Nephron progenitor cell (in vitro differentiated cells): ENCODE data around the gene DSTYK.

Experiments used
- DNase-seq: peaks from one replicate; pipeline ENCODE4 v3.0.0; 2021
- H3K27ac Mint-ChIP-seq: 2 replicates; pipeline ENCODE4 v1.8.0; 2021; ENCODE audit warnings: mild to moderate bottlenecking, moderate library complexity, mixed read lengths
- H3K27me3 Mint-ChIP-seq: 2 replicates; pipeline ENCODE4 v1.8.0; 2021; ENCODE audit warnings: mild to moderate bottlenecking, low read depth, mixed read lengths; ENCODE audit not compliant: poor library complexity
- H3K36me3 Mint-ChIP-seq: 2 replicates; pipeline ENCODE4 v1.8.0; 2021; ENCODE audit warnings: low read depth, mixed read lengths
- H3K4me1 Mint-ChIP-seq: 2 replicates; pipeline ENCODE4 v1.8.0; 2021; ENCODE audit warnings: mixed read lengths
- H3K4me3 Mint-ChIP-seq: 2 replicates; pipeline ENCODE4 v1.8.0; 2021; ENCODE audit warnings: mild to moderate bottlenecking, moderate library complexity, mixed read lengths
- H3K9me3 Mint-ChIP-seq: 2 replicates; pipeline ENCODE4 v1.8.0; 2021; ENCODE audit warnings: mild to moderate bottlenecking, moderate library complexity, mixed read lengths
- TF ChIP-seq, protein P1 (sequence below): fragments of 200-600 bp; sonication (generic); IDR thresholded peaks from 2 replicates; pipeline ENCODE4 v1.5.0; 2021; ENCODE audit warnings: antibody characterized with exemption

Gene DSTYK

DNA sequence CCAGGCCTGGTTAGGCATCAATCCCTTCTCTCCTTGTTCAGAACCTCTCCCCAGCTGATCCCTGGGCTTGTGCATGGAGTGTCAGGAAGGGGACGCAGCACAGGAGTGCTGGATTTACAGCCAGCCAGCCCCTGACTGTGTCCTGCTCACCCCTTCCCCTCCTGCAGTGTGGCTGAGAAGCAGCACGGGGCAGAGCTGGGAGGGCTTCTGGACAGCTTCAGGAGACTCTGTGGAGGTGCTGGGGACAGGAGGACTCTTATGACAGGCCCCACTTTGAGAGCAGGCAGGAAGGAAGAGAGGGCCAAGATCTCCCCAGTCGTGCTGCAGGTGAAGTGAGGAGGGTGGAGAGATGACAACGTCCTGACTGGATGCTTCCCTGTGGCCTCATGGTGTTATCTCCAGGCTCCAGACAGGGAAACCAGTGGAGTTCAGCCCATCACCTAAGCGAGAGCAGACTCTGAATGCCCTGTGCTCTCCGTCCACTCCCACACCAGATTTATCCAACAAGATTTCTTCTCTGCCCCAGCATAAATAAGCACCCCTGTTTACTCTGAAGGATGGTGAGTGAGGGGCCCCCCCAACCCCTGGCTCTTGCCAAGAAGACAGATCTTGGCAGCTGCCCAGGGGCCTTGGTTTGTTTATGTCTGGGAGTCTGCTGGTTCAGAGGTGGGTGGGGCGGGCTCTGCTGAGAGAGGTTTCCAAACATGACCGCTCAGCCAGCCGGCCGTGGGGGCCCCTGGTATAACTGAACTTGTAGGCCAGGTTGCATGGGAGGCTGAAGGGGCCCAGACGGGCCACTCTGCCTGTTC, 37.5 kb upstream of the DSTYK start:
- Mint-ChIP-seq H3K4me3 (no peak overlapping the region), H3K27ac (peak overlapping the region; percentile 50), H3K9me3 (no peaks in the 10 kb centered on the region), H3K4me1 (peaks cover 62% of the 10 kb centered on the region), H3K36me3 (no peaks in the 10 kb centered on the region), H3K27me3 (no peaks in the 10 kb centered on the region)
- DNase-seq: no peak
- TF ChIP-seq, protein P1, sequence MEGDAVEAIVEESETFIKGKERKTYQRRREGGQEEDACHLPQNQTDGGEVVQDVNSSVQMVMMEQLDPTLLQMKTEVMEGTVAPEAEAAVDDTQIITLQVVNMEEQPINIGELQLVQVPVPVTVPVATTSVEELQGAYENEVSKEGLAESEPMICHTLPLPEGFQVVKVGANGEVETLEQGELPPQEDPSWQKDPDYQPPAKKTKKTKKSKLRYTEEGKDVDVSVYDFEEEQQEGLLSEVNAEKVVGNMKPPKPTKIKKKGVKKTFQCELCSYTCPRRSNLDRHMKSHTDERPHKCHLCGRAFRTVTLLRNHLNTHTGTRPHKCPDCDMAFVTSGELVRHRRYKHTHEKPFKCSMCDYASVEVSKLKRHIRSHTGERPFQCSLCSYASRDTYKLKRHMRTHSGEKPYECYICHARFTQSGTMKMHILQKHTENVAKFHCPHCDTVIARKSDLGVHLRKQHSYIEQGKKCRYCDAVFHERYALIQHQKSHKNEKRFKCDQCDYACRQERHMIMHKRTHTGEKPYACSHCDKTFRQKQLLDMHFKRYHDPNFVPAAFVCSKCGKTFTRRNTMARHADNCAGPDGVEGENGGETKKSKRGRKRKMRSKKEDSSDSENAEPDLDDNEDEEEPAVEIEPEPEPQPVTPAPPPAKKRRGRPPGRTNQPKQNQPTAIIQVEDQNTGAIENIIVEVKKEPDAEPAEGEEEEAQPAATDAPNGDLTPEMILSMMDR: no peak

DNA sequence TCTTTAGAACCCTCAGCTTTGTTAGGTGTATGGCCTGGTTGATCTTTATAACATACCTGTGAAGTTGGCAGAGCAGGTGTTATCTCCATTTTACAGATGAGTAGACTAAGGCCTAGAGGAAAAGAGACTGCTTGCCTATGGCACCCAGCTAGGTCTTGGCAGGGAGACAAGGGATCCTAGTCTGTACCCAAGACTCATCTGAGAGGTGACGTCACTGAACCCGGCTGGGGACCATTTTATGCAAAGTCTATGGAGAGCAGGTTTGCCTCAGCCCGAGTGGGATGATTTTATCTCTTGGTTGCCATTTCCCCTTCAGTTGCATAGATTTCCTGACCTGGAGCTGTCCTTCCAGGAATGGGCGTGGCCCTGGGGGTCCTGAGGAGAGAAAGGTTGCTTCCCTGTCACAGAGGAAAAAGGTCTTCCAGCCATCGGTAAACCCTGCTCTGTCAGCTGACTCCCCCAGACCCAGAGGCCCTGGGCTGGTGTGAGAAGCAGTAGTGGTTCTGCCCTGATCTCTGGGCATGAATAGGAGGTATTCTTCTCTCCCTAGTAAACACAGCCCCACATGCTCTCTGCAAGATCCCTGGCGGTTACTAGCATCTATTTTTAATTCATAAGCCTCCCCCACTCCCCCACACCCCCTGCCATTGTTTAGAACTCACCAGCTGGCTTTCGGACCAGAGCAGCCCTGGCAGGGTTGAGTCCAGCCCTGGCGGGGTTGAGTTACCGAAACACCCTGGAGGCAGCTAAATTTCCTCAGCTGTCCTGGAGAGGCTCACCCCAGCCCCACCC, 35.8 kb upstream of the DSTYK start:
- Mint-ChIP-seq H3K27ac (no peak overlapping the region), H3K9me3 (no peaks in the 10 kb centered on the region), H3K4me1 (peaks cover 56% of the 10 kb centered on the region), H3K4me3 (no peak overlapping the region), H3K27me3 (no peaks in the 10 kb centered on the region), H3K36me3 (no peaks in the 10 kb centered on the region)
- DNase-seq: no peak
- TF ChIP-seq, protein P1: no peak

GRCh38 chr1:205246351-205247119, 35.0 kb upstream of the DSTYK start:
- no peak overlapping the region for H3K4me3 Mint-ChIP-seq
- TF ChIP-seq, protein P1: no peak
- H3K4me1 Mint-ChIP-seq: peaks cover 56% of the 10 kb centered on the region

GRCh38 chr1:205245096-205245495, 33.6 kb upstream of the DSTYK start:
- H3K27ac Mint-ChIP-seq: no peak overlapping the region
- TF ChIP-seq, protein P1: no peak
- no peak overlapping the region for H3K4me3 Mint-ChIP-seq
- DNase-seq: no peak
- no peaks in the 10 kb centered on the region for H3K9me3 Mint-ChIP-seq
- no peaks in the 10 kb centered on the region for H3K36me3 Mint-ChIP-seq
- H3K4me1 Mint-ChIP-seq: peaks cover 42% of the 10 kb centered on the region
- no peaks in the 10 kb centered on the region for H3K27me3 Mint-ChIP-seq

More at GRCh38 chr1:205246351-205247119, 35.0 kb upstream of the DSTYK start:
- no peaks in the 10 kb centered on the region for H3K36me3 Mint-ChIP-seq
- H3K9me3 Mint-ChIP-seq: no peaks in the 10 kb centered on the region
- H3K27ac Mint-ChIP-seq: peak overlapping the region; percentile 73
- DNase-seq: no peak
- H3K27me3 Mint-ChIP-seq: no peaks in the 10 kb centered on the region

GRCh38 chr1:205244384-205244783, 32.9 kb upstream of the DSTYK start:
- no peak overlapping the region for H3K4me3 Mint-ChIP-seq
- no peaks in the 10 kb centered on the region for H3K36me3 Mint-ChIP-seq
- H3K27ac Mint-ChIP-seq: no peak overlapping the region
- TF ChIP-seq, protein P1: no peak
- H3K4me1 Mint-ChIP-seq: peaks cover 41% of the 10 kb centered on the region
- H3K9me3 Mint-ChIP-seq: no peaks in the 10 kb centered on the region
- DNase-seq: no peak
- no peaks in the 10 kb centered on the region for H3K27me3 Mint-ChIP-seq
